ENCODE results near the gene GNAO1. TPM values are rescaled to one million over a fixed set of nuclear protein-coding genes. Genes with fewer than 3 reads are reported as not detected.

Gene GNAO1
- total and polyA plus RNA-seq, 9 of the 15 experiments (the other 6 are each of a cell fraction or from before 2014, with no cell fraction given): 0.07 to 0.42 (median 0.08) TPM; not detected in 5

GRCh38 chr16:56302506-56302905, 111.2 kb downstream of the GNAO1 start:
- FAIRE-seq (no peak), DNase-seq (ENCODE audit: extremely low read depth in 1 of 4, low spot score in 3 of 4) (no peak), ATAC-seq (no peak)
- intact Hi-C loops (cut with micrococcal nuclease) (no loop called here), in situ Hi-C loops (cut with MboI) (no loop called here)
- WGBS (ENCODE audit: insufficient coverage, low coverage, missing lambda C conversion rate): 2% methylated on average over 5 of the region's 5 CpGs
- peaks cover 7% of the 10 kb centered on the region for H4K20me1 ChIP-seq (replicated peaks; ENCODE audit: control insufficient read depth, insufficient read depth, low read length)
- no peaks in the 10 kb centered on the region for H3K9me3 ChIP-seq (replicated peaks; ENCODE audit: control insufficient read depth, insufficient read depth, low read depth, low read length)
- H2AFZ ChIP-seq (ENCODE audit: low read depth, low read length): no peak overlapping the region
- no peaks in the 10 kb centered on the region for H3K36me3 ChIP-seq (ENCODE audit: control insufficient read depth, insufficient read depth, low read length)
- TF ChIP-seq SP1 (CRISPR knock-in tag; IDR thresholded peaks at IDR 0.05) (no peak), PHB2 (IDR thresholded peaks at IDR 0.05; ENCODE audit: low read depth) (no peak), GTF2B (IDR thresholded peaks at IDR 0.05; ENCODE audit: extremely low read depth, insufficient read length) (no peak), TFAP4 (CRISPR knock-in tag; IDR thresholded peaks at IDR 0.05; ENCODE audit: borderline replicate concordance) (no peak), HMGN3 (IDR thresholded peaks at IDR 0.05; ENCODE audit: borderline replicate concordance, extremely low read depth, insufficient read length, low read depth, low read length) (no peak), EWSR1 (IDR thresholded peaks at IDR 0.05; ENCODE audit: borderline replicate concordance, low read depth, partially characterized antibody) (no peak), MYBL2 (IDR thresholded peaks at IDR 0.05; ENCODE audit: low read depth) (no peak), MYBL2 (CRISPR knock-in tag; IDR thresholded peaks at IDR 0.05; ENCODE audit: borderline replicate concordance) (no peak), ZNF696 (CRISPR knock-in tag; conservative IDR thresholded peaks at IDR 0.05) (no peak)
- ChIA-PET CTCF (ENCODE audit: low intra/inter-chr PET ratio) (no interaction called here), POLR2A (interaction anchor here (0.6 to 1.5 kb wide), 2 partner anchors 23 to 730 kb away, joined by 3 read pairs; no protein-coding TSS in a partner anchor)
- peaks cover 0 to 7% of the 10 kb centered on the region in 2 experiments; a peak in 2 of 5 replicates for H3K4me1 ChIP-seq (replicated peaks in 1 of 2; ENCODE audit: control insufficient read depth in 2 of 2, insufficient read depth in 2 of 2, low read length in 2 of 2)
- H3K9me1 ChIP-seq (ENCODE audit: control insufficient read depth, insufficient read depth, low read length): no peaks in the 10 kb centered on the region
- no peak overlapping the region for H3K4me3 ChIP-seq
- no peak overlapping the region for H3K9ac ChIP-seq (ENCODE audit: insufficient read depth in 1 of 2, low read depth in 2 of 2, low read length in 2 of 2)
- no TSS peak for BruUV-seq (replicated peaks)
- peaks cover 24 to 65% of the 10 kb centered on the region in 2 experiments; a peak in 4 of 5 replicates for H3K27me3 ChIP-seq (ENCODE audit: control insufficient read depth in 2 of 2, insufficient read depth in 2 of 2, low read length in 2 of 2)
- no peaks in the 10 kb centered on the region for H3K79me2 ChIP-seq (ENCODE audit: control insufficient read depth, insufficient read depth, low read length)
- H3K4me2 ChIP-seq (ENCODE audit: insufficient read depth, low read length): no peak overlapping the region
- no peak overlapping the region for H3K27ac ChIP-seq (ENCODE audit: extremely low read depth, low read depth, low read length)
